GM18526 (cell line): ENCODE measurements around the gene CRYGN.

ENCODE experiments used
- POLR2A ChIP-seq: IDR thresholded peaks from 3 replicates; pipeline ENCODE4 v1.6.1; 2011; ENCODE audit not compliant: insufficient read length; ENCODE audit errors: extremely low read depth

The CRYGN gene

GRCh38 chr7:151426904-151427704 lies 12.8 kb downstream of the CRYGN start:
- no peak for TF ChIP-seq POLR2A

- TF ChIP-seq POLR2A, result no peak
These were observed 13.5 kb downstream of the CRYGN start for GRCh38 chr7:151426441-151426903.

- TF ChIP-seq POLR2A, result no peak
These were observed 14.1 kb downstream of the CRYGN start for GRCh38 chr7:151425670-151426440.

GRCh38 chr7:151424799-151425198 lies 15.1 kb downstream of the CRYGN start:
- no peak for TF ChIP-seq POLR2A

- TF ChIP-seq POLR2A, result no peak
These were observed 16.0 kb downstream of the CRYGN start for GRCh38 chr7:151423936-151424335.

- no peak for TF ChIP-seq POLR2A
These were observed 16.7 kb downstream of the CRYGN start for GRCh38 chr7:151423226-151423625.

GRCh38 chr7:151422212-151422611 lies 17.7 kb downstream of the CRYGN start:
- no peak for TF ChIP-seq POLR2A

- no peak for TF ChIP-seq POLR2A
These were observed 19.8 kb downstream of the CRYGN start for GRCh38 chr7:151420144-151420543.

- TF ChIP-seq POLR2A, result no peak
These were observed 23.0 kb downstream of the CRYGN start for GRCh38 chr7:151416941-151417315.

GRCh38 chr7:151416112-151416940 lies 23.6 kb downstream of the CRYGN start:
- no peak for TF ChIP-seq POLR2A

GRCh38 chr7:151415375-151416105 lies 24.4 kb downstream of the CRYGN start:
- TF ChIP-seq POLR2A, result no peak

GRCh38 chr7:151413241-151413640 lies 26.7 kb downstream of the CRYGN start:
- no peak for TF ChIP-seq POLR2A

- TF ChIP-seq POLR2A, result no peak
These were observed 27.6 kb downstream of the CRYGN start for GRCh38 chr7:151412318-151412717.

- TF ChIP-seq POLR2A, result no peak
These were observed 28.4 kb downstream of the CRYGN start for GRCh38 chr7:151411551-151411950.

- TF ChIP-seq POLR2A, result no peak
These were observed 29.2 kb downstream of the CRYGN start for GRCh38 chr7:151410405-151411390.
